Trophoblast cell (in vitro differentiated cells and primary cell): Measurements from ENCODE around the gene DENND1A.

ENCODE experiments used
- DNase-seq, 2 donors: peaks; one replicate each; pipeline ENCODE4 v3.0.0-alpha.2; 2016
- H2AFZ ChIP-seq: 2 replicates; pipeline ENCODE4 v1.6.1; 2013; ENCODE audit warnings: low read length, moderate library complexity, mild to moderate bottlenecking; ENCODE audit not compliant: insufficient read depth, poor library complexity
- H2AK5ac ChIP-seq: 2 replicates; pipeline ENCODE4 v1.6.1; 2013; ENCODE audit warnings: mild to moderate bottlenecking, low read length
- H2BK120ac ChIP-seq: 2 replicates; pipeline ENCODE4 v1.6.1; 2013; ENCODE audit warnings: low read length, mild to moderate bottlenecking, moderate library complexity; ENCODE audit not compliant: insufficient read depth, poor library complexity
- H2BK12ac ChIP-seq: 2 replicates; pipeline ENCODE4 v1.6.1; 2013; ENCODE audit warnings: mild to moderate bottlenecking, low read length, moderate library complexity
- H2BK5ac ChIP-seq: 2 replicates; pipeline ENCODE4 v1.6.1; 2013; ENCODE audit warnings: low read length, low read depth, moderate library complexity, mild to moderate bottlenecking; ENCODE audit not compliant: poor library complexity
- H3K14ac ChIP-seq: 2 replicates; pipeline ENCODE4 v1.6.1; 2013; ENCODE audit warnings: mild to moderate bottlenecking, low read length
- H3K18ac ChIP-seq: 2 replicates; pipeline ENCODE4 v1.6.1; 2013; ENCODE audit warnings: mild to moderate bottlenecking, low read length
- H3K23ac ChIP-seq: 2 replicates; pipeline ENCODE4 v1.6.1; 2013; ENCODE audit warnings: low read length
- H3K27ac ChIP-seq: 2 replicates; pipeline ENCODE4 v1.5.1; 2013; ENCODE audit warnings: low read depth, mild to moderate bottlenecking, inconsistent platforms, low read length, moderate library complexity
- H3K27me3 ChIP-seq: 2 replicates; pipeline ENCODE4 v1.6.1; 2013; ENCODE audit warnings: inconsistent platforms, mild to moderate bottlenecking, low read length, moderate library complexity; ENCODE audit not compliant: insufficient read depth
- H3K36me3 ChIP-seq, 2 experiments: 1 replicate in 1 of 2; 2 replicates in 1 of 2; pipeline ENCODE4 v1.6.1; 2013; ENCODE audit warnings: low read length in 2 of 2, mild to moderate bottlenecking in 2 of 2, moderate library complexity in 1 of 2; ENCODE audit not compliant: insufficient read depth in 2 of 2, control insufficient read depth in 1 of 2
- H3K4ac ChIP-seq: 2 replicates; pipeline ENCODE4 v1.6.1; 2013; ENCODE audit warnings: low read depth, mild to moderate bottlenecking, low read length, moderate library complexity
- H3K4me1 ChIP-seq, 2 experiments: 1 replicate in 1 of 2; 2 replicates in 1 of 2; pipeline ENCODE4 v1.6.1; 2013; ENCODE audit warnings: low read length in 2 of 2, mild to moderate bottlenecking in 2 of 2, moderate library complexity in 1 of 2; ENCODE audit not compliant: insufficient read depth in 2 of 2, control insufficient read depth in 1 of 2
- H3K4me2 ChIP-seq: 2 replicates; pipeline ENCODE4 v1.6.1; 2013; ENCODE audit warnings: inconsistent platforms, mild to moderate bottlenecking, low read length, moderate library complexity
- H3K4me3 ChIP-seq: 2 replicates; pipeline ENCODE4 v1.5.1; 2013; ENCODE audit warnings: mild to moderate bottlenecking, low read depth, low read length, inconsistent platforms
- H3K79me1 ChIP-seq: one replicate; pipeline ENCODE4 v1.6.1; 2013; ENCODE audit warnings: low read length
- H3K79me2 ChIP-seq: 2 replicates; pipeline ENCODE4 v1.6.1; 2013; ENCODE audit warnings: low read length, mild to moderate bottlenecking; ENCODE audit not compliant: control insufficient read depth, insufficient read depth, poor library complexity
- H3K9ac ChIP-seq: 2 replicates; pipeline ENCODE4 v1.6.1; 2013; ENCODE audit warnings: mild to moderate bottlenecking, low read length
- H3K9me3 ChIP-seq: 2 replicates; pipeline ENCODE4 v1.6.1; 2013; ENCODE audit warnings: low read depth, mild to moderate bottlenecking, control low read depth, inconsistent platforms, low read length; ENCODE audit not compliant: insufficient read depth
- H4K12ac ChIP-seq: 2 replicates; pipeline ENCODE4 v1.6.1; 2013; ENCODE audit warnings: low read depth, mild to moderate bottlenecking, low read length, moderate library complexity
- H4K8ac ChIP-seq: 2 replicates; pipeline ENCODE4 v1.6.1; 2013; ENCODE audit warnings: low read depth, mild to moderate bottlenecking, low read length, moderate library complexity
- H4K91ac ChIP-seq: one replicate; pipeline ENCODE4 v1.6.1; 2013; ENCODE audit warnings: low read depth, mild to moderate bottlenecking, low read length, moderate library complexity
- WGBS: extraction: QIAGEN DNeasy Blood & Tissue Kit; methylation state at CpG from one replicate; pipeline ENCODE4 v1.1.7; 2013; ENCODE audit warnings: missing lambda C conversion rate; ENCODE audit not compliant: insufficient read length, insufficient coverage; ENCODE audit errors: extremely low coverage; 5-methylcytosine and 5-hydroxymethylcytosine counted together

Gene DENND1A

GRCh38 chr9:123616707-123617106, 313.2 kb downstream of the DENND1A start:
- Histone ChIP-seq H2BK5ac (no peak overlapping the region), H4K8ac (no peak overlapping the region), H2AK5ac (no peak overlapping the region), H3K4me3 (no peak overlapping the region), H3K79me1 (no peaks in the 10 kb centered on the region), H3K27ac (no peak overlapping the region), H3K79me2 (no peaks in the 10 kb centered on the region), H4K91ac (no peak overlapping the region), H3K14ac (no peak overlapping the region), H3K36me3 (no peaks in the 10 kb centered on the region), H2BK120ac (no peak overlapping the region), H2BK12ac (no peak overlapping the region), H3K9me3 (peaks cover 4% of the 10 kb centered on the region), H2AFZ (no peak overlapping the region), H3K27me3 (no peaks in the 10 kb centered on the region), H3K4me2 (no peak overlapping the region), H3K23ac (no peak overlapping the region), H3K4me1 (no peaks in the 10 kb centered on the region), H4K12ac (no peak overlapping the region), H3K4ac (no peak overlapping the region), H3K9ac (no peak overlapping the region), H3K18ac (no peak overlapping the region)
- no CpG with 5 or more reads among the region's 8 CpGs for WGBS
- no peak for DNase-seq

GRCh38 chr9:123615381-123615780, 314.5 kb downstream of the DENND1A start:
- Histone ChIP-seq H4K8ac (no peak overlapping the region), H3K79me2 (no peaks in the 10 kb centered on the region), H3K14ac (no peak overlapping the region), H2BK5ac (no peak overlapping the region), H3K23ac (no peak overlapping the region), H3K9me3 (peaks cover 4% of the 10 kb centered on the region), H4K91ac (no peak overlapping the region), H3K27ac (no peak overlapping the region), H3K79me1 (no peaks in the 10 kb centered on the region), H2BK120ac (no peak overlapping the region), H3K4me3 (no peak overlapping the region), H3K4me2 (no peak overlapping the region), H3K27me3 (no peaks in the 10 kb centered on the region), H2AFZ (no peak overlapping the region), H2BK12ac (no peak overlapping the region), H3K4ac (no peak overlapping the region), H3K4me1 (no peaks in the 10 kb centered on the region), H3K18ac (no peak overlapping the region), H4K12ac (no peak overlapping the region), H3K36me3 (no peaks in the 10 kb centered on the region), H2AK5ac (no peak overlapping the region), H3K9ac (no peak overlapping the region)
- no peak for DNase-seq
- WGBS: no CpG with 5 or more reads among the region's 1 CpG

DNA sequence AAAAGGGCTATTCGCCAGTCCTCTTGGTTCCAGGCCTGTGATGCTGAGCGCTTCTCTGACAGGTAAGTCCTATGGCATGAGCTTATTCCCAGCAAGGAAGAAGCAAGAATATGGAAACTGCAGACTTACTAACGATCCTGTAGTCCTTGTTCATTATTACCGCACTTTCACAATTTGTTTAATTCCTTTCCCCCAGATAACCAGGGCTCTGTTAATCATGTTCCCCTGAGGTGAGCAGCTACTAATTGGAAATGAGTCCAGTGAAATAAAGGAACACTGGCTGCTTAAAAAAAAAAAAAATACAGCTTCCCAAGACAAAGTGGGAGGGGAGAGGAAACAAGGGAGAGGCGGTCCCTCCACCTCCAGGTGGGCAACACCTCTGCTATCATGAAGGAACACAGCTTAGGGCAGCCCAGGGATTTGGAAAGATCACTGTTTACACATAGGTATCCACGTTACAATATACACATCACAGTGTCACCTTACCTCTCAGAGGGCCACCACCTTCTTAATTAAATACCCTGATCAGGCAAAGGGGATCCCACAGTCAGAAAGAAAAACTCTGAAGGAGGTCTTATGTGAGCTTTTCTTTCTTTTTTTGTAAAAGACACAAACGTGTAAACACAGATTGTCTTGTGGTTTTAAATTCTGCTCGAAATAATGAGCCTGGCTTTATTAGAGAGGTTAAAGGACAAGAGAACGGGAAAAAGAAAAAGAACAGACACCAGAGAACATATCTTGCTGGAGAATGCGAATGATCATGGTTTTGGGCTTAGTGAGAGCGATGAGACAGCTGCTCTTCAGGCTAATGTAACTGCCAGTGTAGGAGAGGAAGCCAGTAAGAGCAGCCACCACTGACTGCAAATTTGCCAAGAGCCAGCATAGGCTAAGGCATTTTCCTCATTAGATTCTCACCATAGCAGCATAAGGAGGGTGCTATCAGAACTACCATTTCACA, 315.3 kb downstream of the DENND1A start:
- H4K8ac ChIP-seq: no peak overlapping the region
- no peaks in the 10 kb centered on the region for H3K79me2 ChIP-seq
- H2BK12ac ChIP-seq: no peak overlapping the region
- H3K4me2 ChIP-seq: no peak overlapping the region
- no peak overlapping the region for H3K4me3 ChIP-seq
- no peak overlapping the region for H2BK120ac ChIP-seq
- DNase-seq: no peak
- no peak overlapping the region for H2AFZ ChIP-seq
- no peaks in the 10 kb centered on the region for H3K36me3 ChIP-seq
- no peak overlapping the region for H3K23ac ChIP-seq
- H4K12ac ChIP-seq: no peak overlapping the region
- H3K9ac ChIP-seq: no peak overlapping the region
- H3K18ac ChIP-seq: no peak overlapping the region
- no peaks in the 10 kb centered on the region for H3K27me3 ChIP-seq
- H2BK5ac ChIP-seq: no peak overlapping the region
- H3K14ac ChIP-seq: no peak overlapping the region
- no peak overlapping the region for H3K27ac ChIP-seq
- no peak overlapping the region for H3K4ac ChIP-seq
- no peak overlapping the region for H4K91ac ChIP-seq
- no CpG with 5 or more reads among the region's 11 CpGs for WGBS
- H3K9me3 ChIP-seq: peaks cover 4% of the 10 kb centered on the region
- H3K4me1 ChIP-seq: no peaks in the 10 kb centered on the region
- no peak overlapping the region for H2AK5ac ChIP-seq
- no peaks in the 10 kb centered on the region for H3K79me1 ChIP-seq

- no peak overlapping the region for H2AK5ac ChIP-seq
- no peak overlapping the region for H2BK12ac ChIP-seq
- WGBS: no CpG with 5 or more reads among the region's 1 CpG
- H3K4me3 ChIP-seq: no peak overlapping the region
- H3K9me3 ChIP-seq: no peaks in the 10 kb centered on the region
- H4K91ac ChIP-seq: no peak overlapping the region
- H3K36me3 ChIP-seq: no peaks in the 10 kb centered on the region
- H3K14ac ChIP-seq: no peak overlapping the region
- H3K79me1 ChIP-seq: no peaks in the 10 kb centered on the region
- no peak overlapping the region for H2AFZ ChIP-seq
- no peak overlapping the region for H3K9ac ChIP-seq
- H2BK120ac ChIP-seq: no peak overlapping the region
- no peaks in the 10 kb centered on the region for H3K27me3 ChIP-seq
- no peak overlapping the region for H3K27ac ChIP-seq
- H3K4me2 ChIP-seq: no peak overlapping the region
- H4K8ac ChIP-seq: no peak overlapping the region
- no peaks in the 10 kb centered on the region for H3K79me2 ChIP-seq
- H4K12ac ChIP-seq: no peak overlapping the region
- no peaks in the 10 kb centered on the region for H3K4me1 ChIP-seq
- H3K23ac ChIP-seq: no peak overlapping the region
- H3K4ac ChIP-seq: no peak overlapping the region
- no peak for DNase-seq
- no peak overlapping the region for H2BK5ac ChIP-seq
- no peak overlapping the region for H3K18ac ChIP-seq
These were observed 318.7 kb downstream of the DENND1A start for GRCh38 chr9:123611226-123611625.
